ENCODE data around the gene VWA1. TPM values are rescaled to one million over a fixed set of nuclear protein-coding genes. Genes with fewer than 3 reads are reported as not detected.
A peak's percentile ranks its signal among the peaks of the same experiment; 100 is the strongest.
"Not testable (repeated sequence)": the region's sequence is repeated elsewhere in the genome, so short reads cannot be mapped to it uniquely, and the experiment has no call there.

VWA1 gene
- total and polyA plus RNA-seq, 8 donors = 50.0 to 147 (median 72.5) TPM

GRCh38 chr1:1428174-1428573 is 7.3 kb upstream of the VWA1 start:
- peaks cover 0 to 63% of the 10 kb centered on the region in 2 donors for H3K27me3 ChIP-seq
- TF ChIP-seq CTCF (IDR thresholded peaks at IDR 0.05) = no peak

GRCh38 chr1:1428967-1429366 is 6.5 kb upstream of the VWA1 start:
- ATAC-seq; DNase-seq; H3K36me3 ChIP-seq; H3K4me3 ChIP-seq; H3K9me3 ChIP-seq; intact Hi-C loops (cut with DNase I): not testable (repeated sequence)
- peak overlapping the region in 1 of 2 donors; percentile 91 for H3K27ac ChIP-seq
- H3K27me3 ChIP-seq = peaks cover 0 to 71% of the 10 kb centered on the region in 2 donors
- peaks cover 29 to 51% of the 10 kb centered on the region in 2 donors for H3K4me1 ChIP-seq

More at GRCh38 chr1:1428174-1428573, 7.3 kb upstream of the VWA1 start:
- Histone ChIP-seq H3K4me1 (peaks cover 23 to 43% of the 10 kb centered on the region in 2 donors), H3K4me3 (no peak overlapping the region), H3K36me3 (no peaks in the 10 kb centered on the region), H3K27ac (no peak overlapping the region), H3K9me3 (no peaks in the 10 kb centered on the region)
- DNase-seq = peak in 1 of 4 donors; percentile 75
- no peak for ATAC-seq
- intact Hi-C loops (cut with DNase I) = no loop called here

DNA sequence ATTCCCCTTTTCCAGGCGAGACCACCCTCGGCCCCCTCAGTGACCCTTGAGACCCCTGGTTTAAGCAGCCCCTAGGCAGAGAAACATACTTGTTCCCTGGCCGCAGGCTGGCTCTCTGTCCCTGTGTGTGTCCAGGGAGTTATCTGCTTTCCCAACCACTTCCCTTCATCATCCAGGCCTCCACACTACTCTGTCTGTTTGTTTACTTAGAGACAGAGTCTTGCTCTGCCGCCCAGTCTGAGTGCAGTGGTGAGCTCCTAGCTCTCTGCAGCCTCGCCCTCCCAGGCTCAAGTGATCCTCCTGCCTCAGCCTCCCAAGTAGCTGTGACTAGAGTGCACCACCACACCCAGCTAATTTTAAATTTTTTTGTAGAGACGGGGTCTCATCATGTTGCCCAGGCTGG is 5.8 kb upstream of the VWA1 start:
- Histone ChIP-seq H3K27ac (peak overlapping the region; percentile 84 to 91), H3K36me3 (no peaks in the 10 kb centered on the region), H3K4me3 (no peak overlapping the region), H3K27me3 (peaks cover 0 to 78% of the 10 kb centered on the region in 2 donors), H3K4me1 (peaks cover 36 to 58% of the 10 kb centered on the region in 2 donors), H3K9me3 (no peaks in the 10 kb centered on the region)
- no peak for ATAC-seq
- intact Hi-C loops (cut with DNase I) = no loop called here
- peak in 1 of 4 donors; percentile 24 for DNase-seq
- TF ChIP-seq CTCF (IDR thresholded peaks at IDR 0.05) = no peak

DNA sequence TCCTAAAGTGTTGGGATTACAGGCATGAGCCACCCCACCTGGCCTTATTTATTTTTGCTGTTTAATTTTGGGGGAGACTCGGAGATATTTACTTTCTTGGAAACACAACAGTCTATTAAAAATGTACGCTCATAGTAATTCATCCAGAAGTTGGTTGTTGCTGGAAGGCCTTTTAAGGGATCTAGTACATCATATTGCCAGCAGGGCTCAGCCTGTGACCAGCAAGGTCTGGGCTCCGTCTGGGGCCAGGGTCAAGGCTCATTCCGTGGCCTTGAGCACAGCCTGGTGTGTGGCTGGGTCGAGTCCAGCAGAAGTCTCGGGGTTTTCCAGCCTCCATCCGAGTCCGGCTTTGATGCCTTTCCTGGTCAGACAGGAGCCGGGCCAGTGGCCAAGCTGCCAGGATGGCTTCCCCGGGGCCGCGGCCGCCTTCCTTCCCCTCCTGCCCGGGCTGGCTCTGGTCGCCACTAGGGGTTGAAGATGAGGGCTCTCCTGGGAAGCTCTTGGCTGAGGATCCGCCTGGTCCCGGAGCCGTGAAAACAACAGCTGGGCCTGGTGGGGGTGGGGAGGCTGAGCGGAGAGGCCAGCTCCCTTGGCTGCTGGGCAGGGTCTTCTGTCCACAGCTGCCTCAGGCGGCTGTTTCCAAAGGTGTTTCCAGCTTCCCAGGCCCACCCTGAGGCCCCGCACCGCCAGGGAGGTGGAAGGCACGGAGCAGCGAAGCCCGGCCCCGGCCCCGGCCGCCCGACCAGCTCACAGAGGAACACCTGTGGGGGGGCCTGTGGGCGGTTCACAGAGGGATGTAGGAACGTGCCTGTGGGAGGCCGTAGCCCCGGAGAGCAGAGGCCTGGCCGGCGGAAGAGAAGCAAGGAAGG is 5.1 kb upstream of the VWA1 start:
- Histone ChIP-seq H3K4me1 (peaks cover 42 to 65% of the 10 kb centered on the region in 2 donors), H3K27ac (peak overlapping the region; percentile 84 to 91), H3K9me3 (no peaks in the 10 kb centered on the region), H3K27me3 (peaks cover 0 to 84% of the 10 kb centered on the region in 2 donors), H3K36me3 (no peaks in the 10 kb centered on the region), H3K4me3 (no peak overlapping the region)
- TF ChIP-seq CTCF (IDR thresholded peaks at IDR 0.05) = peak in 1 of 2 donors; percentile 23
- peak; percentile 71 to 92 (median 86) for DNase-seq
- peak; percentile 32 for ATAC-seq
- intact Hi-C loops (cut with DNase I) = no loop called here

DNA sequence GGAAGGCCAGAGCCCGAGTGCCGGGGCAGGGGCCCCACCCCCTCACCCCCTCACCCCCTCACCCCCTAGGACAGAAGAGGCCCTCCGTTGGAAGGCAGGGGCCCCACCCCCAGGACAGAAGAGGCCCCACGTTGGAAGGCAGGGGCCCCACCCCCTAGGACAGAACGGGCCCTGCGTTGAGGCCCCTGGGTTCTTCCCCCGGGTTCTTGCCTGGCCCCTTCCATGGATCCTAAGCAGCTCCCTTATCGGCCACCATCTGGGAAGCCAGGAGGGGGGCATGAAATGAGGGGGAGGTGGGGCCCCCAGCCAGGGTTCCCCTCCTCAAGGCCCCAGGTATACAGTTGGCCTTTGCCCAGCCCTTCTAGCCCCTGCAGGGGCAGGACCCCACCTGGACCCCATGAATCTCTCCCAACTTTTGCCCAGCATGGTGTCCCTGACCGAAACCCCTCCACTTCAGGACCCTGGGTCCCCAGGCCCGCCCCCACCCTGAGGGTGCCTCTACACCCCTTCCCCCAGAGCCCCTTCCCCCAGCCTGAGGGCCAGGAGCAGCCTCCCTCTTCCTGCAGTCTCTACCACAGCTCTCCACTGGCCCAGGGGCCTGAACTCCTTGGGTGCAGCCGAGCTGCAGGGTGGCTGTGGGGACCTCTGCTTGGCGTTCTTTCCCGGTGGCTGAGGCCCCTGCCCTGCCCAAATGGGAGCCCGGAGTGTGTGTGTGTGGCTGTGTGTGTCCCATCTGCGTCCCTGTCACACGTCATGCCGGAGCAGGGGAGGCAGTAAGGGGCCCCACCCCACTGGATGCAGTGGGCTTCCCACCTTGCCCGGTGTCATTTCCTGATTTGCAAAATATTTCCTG is 4.3 kb upstream of the VWA1 start:
- H3K27ac ChIP-seq = peak overlapping the region; percentile 84 to 91
- H3K4me1 ChIP-seq = peaks cover 43 to 72% of the 10 kb centered on the region in 2 donors
- intact Hi-C loops (cut with DNase I) = no loop called here
- H3K27me3 ChIP-seq = peaks cover 0 to 84% of the 10 kb centered on the region in 2 donors
- no peaks in the 10 kb centered on the region for H3K9me3 ChIP-seq
- DNase-seq (peak in 1 of 4 donors; percentile 60), ATAC-seq (peak; percentile 0)
- H3K36me3 ChIP-seq = no peaks in the 10 kb centered on the region
- no peak for TF ChIP-seq CTCF (IDR thresholded peaks at IDR 0.05)
- no peak overlapping the region for H3K4me3 ChIP-seq

All from left lung (tissue), 10 donors.